ENCODE results near the gene RHBDL1.
"Not testable (repeated sequence)": the region's sequence is repeated elsewhere in the genome, so short reads cannot be mapped to it uniquely, and the experiment has no call there.

The RHBDL1 gene

DNA sequence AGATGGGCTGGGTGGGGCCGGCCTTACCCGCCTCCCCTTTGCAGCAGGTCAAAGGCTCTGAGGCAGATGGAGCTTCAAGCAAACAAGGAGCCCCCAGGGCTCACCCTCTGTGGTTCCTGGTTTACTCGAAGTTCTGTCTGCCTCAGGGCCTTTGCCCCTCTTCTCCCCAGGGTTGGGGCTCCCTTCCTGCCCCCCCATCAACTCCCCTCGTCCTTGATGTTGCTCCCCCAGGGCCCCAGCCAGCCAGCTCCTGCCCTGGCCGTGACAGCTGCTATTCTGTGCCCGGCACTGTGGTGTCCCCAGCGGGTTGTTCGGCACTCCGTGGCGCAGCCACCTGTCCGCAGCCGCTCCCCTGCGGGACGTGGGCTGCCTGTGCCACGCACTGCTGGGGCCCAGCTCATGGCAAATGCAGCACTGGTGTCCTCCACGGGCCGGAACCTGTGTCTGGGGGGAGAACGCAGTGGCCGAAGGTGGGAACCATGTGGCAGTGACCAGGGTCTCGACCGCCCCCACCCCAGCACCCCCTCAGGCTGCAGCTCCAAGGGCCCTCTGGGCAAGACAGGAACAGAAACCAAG, 35.1 kb downstream of the RHBDL1 start:
- no peak overlapping the region for H3K27ac ChIP-seq
- H3K4me2 ChIP-seq, result peak overlapping the region; percentile 75
- H3K9ac ChIP-seq, result no peak overlapping the region
- H4K20me1 ChIP-seq, result peaks cover 59% of the 10 kb centered on the region
- TF ChIP-seq Cebpa-rat (IDR thresholded peaks at IDR 0.05), result no peak
- H3K36me3 ChIP-seq, result no peaks in the 10 kb centered on the region
- 0 out of 2 replicates have a peak overlapping the region, but pooled peaks have one; percentile 11 for H3K4me3 ChIP-seq
- H3K4me1 ChIP-seq, result peaks cover 51% of the 10 kb centered on the region
- no peaks in the 10 kb centered on the region for H3K9me3 ChIP-seq
- peaks cover 83% of the 10 kb centered on the region for H3K27me3 ChIP-seq

DNA sequence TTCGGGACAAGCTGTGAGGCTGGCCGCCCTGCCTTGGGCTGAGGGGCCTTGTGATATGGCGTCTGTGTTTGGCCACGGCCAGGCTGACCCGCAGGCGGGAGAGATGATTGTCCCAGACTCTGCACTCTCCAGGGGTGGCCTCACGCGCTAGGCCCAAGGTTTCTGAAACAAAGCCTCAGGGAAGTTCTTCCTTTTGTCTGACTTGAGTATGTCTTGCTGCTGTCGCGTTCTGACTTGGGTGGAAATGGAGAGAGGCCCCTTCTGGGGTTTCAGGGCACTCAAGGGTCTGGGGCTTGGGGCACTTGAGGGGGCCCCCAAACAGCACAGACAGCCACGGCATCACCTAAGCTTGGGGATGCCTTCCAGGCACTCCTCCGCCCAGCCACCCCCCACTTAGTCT, 35.6 kb downstream of the RHBDL1 start:
- no peak overlapping the region for H3K4me3 ChIP-seq
- no peak overlapping the region for H3K27ac ChIP-seq
- peaks cover 64% of the 10 kb centered on the region for H4K20me1 ChIP-seq
- H3K27me3 ChIP-seq, result peaks cover 83% of the 10 kb centered on the region
- H3K4me1 ChIP-seq, result peaks cover 56% of the 10 kb centered on the region
- H3K9ac ChIP-seq, result no peak overlapping the region
- peak overlapping the region; percentile 75 for H3K4me2 ChIP-seq
- H3K9me3 ChIP-seq, result no peaks in the 10 kb centered on the region
- TF ChIP-seq Cebpa-rat (IDR thresholded peaks at IDR 0.05), result no peak
- no peaks in the 10 kb centered on the region for H3K36me3 ChIP-seq

DNA sequence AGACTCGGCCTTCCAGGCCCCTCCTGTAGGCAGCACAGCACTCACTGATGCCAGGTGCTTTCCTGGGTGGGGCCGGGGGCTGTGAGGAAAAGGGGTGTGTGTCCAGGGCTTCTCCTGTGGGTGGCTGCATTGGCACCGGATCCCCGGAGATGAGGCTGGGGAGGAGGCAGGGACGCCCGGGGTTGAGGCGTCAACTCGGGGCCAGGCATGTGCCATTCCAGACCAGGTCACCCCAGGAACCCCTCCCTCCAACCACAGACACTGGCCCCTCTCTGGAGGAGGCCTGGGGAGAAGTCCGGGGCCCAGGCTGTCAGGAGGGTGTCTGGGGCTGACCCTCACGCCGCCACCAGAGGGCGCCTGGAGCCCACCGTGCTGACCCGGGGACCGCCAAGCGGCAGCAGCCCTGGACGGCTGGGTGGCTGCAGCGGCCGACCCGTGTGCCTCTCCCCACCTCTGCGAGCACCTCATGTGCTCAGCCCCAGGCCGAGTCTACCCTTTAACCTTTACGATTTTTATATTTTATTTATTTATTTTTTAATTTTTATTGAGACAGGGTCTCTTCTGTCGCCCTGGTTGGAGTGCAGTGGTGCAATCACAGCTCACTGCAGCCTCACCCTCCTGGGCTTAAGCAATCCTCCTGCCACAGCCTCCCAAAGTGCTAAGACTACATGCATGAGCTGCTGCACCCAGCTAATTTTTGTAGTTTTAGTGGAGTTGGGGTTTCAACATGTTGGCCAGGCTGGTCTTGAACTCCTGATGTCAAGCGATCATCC, 36.3 kb downstream of the RHBDL1 start:
- H3K9me3 ChIP-seq, result no peaks in the 10 kb centered on the region
- no peak overlapping the region for H3K4me3 ChIP-seq
- no peaks in the 10 kb centered on the region for H3K36me3 ChIP-seq
- peaks cover 64% of the 10 kb centered on the region for H4K20me1 ChIP-seq
- H3K9ac ChIP-seq, result no peak overlapping the region
- H3K4me2 ChIP-seq, result peak overlapping the region; percentile 75
- TF ChIP-seq Cebpa-rat (IDR thresholded peaks at IDR 0.05), result no peak
- peaks cover 83% of the 10 kb centered on the region for H3K27me3 ChIP-seq
- H3K27ac ChIP-seq, result no peak overlapping the region
- peaks cover 56% of the 10 kb centered on the region for H3K4me1 ChIP-seq

DNA sequence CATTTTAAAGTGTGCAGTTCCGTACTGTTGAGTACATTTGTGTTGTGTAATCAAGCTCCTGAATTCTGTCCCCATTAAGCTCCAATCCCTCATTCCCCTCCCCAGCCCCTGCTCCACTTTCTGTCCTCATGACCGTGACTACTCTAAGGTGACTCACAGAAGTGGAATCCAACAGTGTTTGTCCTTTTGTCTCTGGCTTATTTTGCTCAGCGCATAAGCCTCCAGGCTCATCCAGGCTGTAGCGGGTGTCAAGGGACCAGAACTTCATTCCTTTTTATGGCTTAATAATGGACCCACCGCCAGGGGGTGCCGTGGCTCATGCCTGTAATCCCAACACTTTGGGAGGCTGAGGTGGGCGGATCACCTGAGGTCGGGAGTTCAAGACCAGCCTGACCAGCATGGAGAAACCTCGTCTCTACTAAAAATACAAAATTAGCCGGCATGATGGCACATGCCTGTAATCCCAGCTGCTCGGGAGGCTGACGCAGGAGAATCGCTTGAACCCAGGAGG, 37.3 kb downstream of the RHBDL1 start:
- peaks cover 62% of the 10 kb centered on the region for H3K4me1 ChIP-seq
- H4K20me1 ChIP-seq, result peaks cover 63% of the 10 kb centered on the region
- H3K4me2 ChIP-seq, H3K4me3 ChIP-seq, H3K9me3 ChIP-seq, H3K36me3 ChIP-seq, H3K27ac ChIP-seq, H3K9ac ChIP-seq: not testable (repeated sequence)
- peaks cover 74% of the 10 kb centered on the region for H3K27me3 ChIP-seq

- Histone ChIP-seq H3K9ac (no peak overlapping the region), H3K27ac (no peak overlapping the region), H3K4me3 (no peak overlapping the region), H3K4me1 (peaks cover 75% of the 10 kb centered on the region), H3K36me3 (no peaks in the 10 kb centered on the region), H3K27me3 (peaks cover 61% of the 10 kb centered on the region), H4K20me1 (peaks cover 63% of the 10 kb centered on the region), H3K9me3 (no peaks in the 10 kb centered on the region), H3K4me2 (peak overlapping the region; percentile 100)
- TF ChIP-seq Cebpa-rat (IDR thresholded peaks at IDR 0.05), result no peak
Observed at GRCh38 chr16:714079-714478, 38.6 kb downstream of the RHBDL1 start.

DNA sequence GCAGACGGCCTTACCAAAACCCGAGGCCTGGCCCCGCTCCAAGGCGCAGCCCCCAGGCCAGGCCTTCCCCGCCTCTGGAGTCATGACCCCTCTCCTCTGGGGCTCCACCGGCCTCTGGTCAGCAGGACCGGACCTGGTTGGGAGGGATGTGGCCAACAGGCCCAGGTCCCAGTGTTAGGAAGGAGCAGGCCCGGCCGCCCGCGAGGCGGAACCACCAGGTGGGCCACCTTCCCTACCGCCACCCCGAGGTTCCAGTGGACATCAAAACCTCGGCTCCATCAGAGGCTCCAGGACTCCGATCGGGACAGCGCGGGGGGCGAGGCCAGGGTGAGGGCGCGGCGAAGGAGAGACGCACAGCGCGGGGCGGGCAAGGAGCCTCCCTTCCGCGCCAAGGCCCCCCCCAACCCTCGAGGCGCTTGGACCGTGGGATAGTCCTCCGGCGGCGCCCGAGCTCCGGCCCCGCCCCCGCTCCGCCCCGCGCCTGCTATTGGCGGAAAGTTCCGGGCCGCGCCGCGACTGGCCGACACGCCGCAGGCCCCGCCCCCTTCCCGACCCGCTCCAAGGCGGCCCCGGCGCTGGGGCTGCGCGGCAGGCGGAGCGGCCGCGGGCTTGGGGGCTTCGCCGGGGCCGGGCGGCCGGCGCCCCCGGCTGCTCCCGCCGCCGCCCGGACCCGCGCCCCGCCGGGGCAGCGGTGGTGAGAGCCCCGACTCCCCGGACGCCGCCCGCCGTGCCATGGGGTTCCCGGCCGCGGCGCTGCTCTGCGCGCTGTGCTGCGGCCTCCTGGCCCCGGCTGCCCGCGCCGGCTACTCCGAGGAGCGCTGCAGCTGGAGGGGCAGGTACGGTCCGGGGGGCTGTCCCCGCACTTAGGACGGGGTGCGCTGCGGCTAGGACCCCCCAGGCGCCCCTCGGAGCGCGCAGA, 39.3 kb downstream of the RHBDL1 start, which contains the start of gene METRN:
Gene METRN (plus strand): TSS at position 561 of the 919 bp plus-strand sequence. CDS start 172 bp downstream, at position 733.
- H3K27me3 ChIP-seq, result peaks cover 54% of the 10 kb centered on the region
- H3K36me3 ChIP-seq, result no peaks in the 10 kb centered on the region
- H4K20me1 ChIP-seq, result peaks cover 60% of the 10 kb centered on the region
- peaks cover 78% of the 10 kb centered on the region for H3K4me1 ChIP-seq
- H3K9me3 ChIP-seq, result no peaks in the 10 kb centered on the region
- peak within 1 kb of the TSS; percentile 73 for H3K9ac ChIP-seq
- TF ChIP-seq Cebpa-rat (IDR thresholded peaks at IDR 0.05), result no peak
- peak within 1 kb of the TSS; percentile 20; the same call in 1 of the 2 replicates for H3K27ac ChIP-seq
- H3K4me3 ChIP-seq, result peak within 1 kb of the TSS; percentile 85
- peak within 1 kb of the TSS; percentile 100 for H3K4me2 ChIP-seq

DNA sequence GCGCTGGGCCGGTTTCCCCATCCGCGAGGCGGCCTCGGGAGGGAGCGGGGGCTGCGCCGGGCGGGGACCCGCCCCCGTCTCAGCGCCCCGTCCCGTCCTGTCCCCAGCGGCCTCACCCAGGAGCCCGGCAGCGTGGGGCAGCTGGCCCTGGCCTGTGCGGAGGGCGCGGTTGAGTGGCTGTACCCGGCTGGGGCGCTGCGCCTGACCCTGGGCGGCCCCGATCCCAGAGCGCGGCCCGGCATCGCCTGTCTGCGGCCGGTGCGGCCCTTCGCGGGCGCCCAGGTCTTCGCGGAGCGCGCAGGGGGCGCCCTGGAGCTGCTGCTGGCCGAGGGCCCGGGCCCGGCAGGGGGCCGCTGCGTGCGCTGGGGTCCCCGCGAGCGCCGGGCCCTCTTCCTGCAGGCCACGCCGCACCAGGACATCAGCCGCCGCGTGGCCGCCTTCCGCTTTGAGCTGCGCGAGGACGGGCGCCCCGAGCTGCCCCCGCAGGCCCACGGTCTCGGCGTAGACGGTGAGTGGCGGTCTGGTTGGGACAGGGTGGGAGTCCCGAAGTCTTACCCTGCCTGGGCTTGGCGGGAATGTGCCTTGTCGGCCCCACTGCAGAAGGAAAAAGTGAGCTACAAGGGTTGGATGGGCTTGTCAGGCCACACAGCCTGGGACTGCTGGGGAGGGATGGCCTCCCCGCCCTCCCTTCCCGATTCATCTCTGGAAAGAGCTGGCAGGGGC, 40.2 kb downstream of the RHBDL1 start:
- Histone ChIP-seq H3K4me3 (peak overlapping the region; percentile 85), H3K36me3 (no peaks in the 10 kb centered on the region), H3K27me3 (peaks cover 46% of the 10 kb centered on the region), H3K4me1 (peaks cover 75% of the 10 kb centered on the region), H3K9me3 (no peaks in the 10 kb centered on the region), H4K20me1 (peaks cover 52% of the 10 kb centered on the region), H3K4me2 (peak overlapping the region; percentile 100), H3K27ac (peak overlapping the region; percentile 24; the same call in 1 of the 2 replicates), H3K9ac (peak overlapping the region; percentile 73)
- TF ChIP-seq Cebpa-rat (IDR thresholded peaks at IDR 0.05), result no peak

DNA sequence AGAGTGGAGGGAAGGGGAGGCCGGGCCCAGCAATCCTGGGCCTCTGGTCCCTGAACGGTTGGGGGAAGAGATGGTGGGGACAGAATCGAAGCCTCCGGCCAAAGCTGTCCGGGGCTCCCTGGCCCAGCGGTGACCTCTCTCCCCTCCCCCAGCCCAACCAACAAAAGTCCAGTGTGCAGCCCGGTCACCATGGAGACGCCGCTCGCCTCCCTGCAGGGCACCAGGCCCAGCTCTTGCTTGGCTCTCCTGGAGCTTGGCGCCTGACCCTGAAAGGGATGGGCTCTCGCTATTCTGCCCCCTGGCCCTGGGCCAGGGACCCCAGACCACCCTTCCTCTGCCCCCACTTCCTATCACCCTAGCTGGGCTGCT, 40.7 kb downstream of the RHBDL1 start:
- peak overlapping the region; percentile 73 for H3K9ac ChIP-seq
- peaks cover 69% of the 10 kb centered on the region for H3K4me1 ChIP-seq
- H3K9me3 ChIP-seq, result no peaks in the 10 kb centered on the region
- H3K4me3 ChIP-seq, result peak overlapping the region; percentile 85
- TF ChIP-seq Cebpa-rat (IDR thresholded peaks at IDR 0.05), result no peak
- H3K27ac ChIP-seq, result peak overlapping the region; percentile 24; the same call in 1 of the 2 replicates
- H4K20me1 ChIP-seq, result peaks cover 47% of the 10 kb centered on the region
- H3K27me3 ChIP-seq, result peaks cover 40% of the 10 kb centered on the region
- H3K36me3 ChIP-seq, result no peaks in the 10 kb centered on the region
- peak overlapping the region; percentile 100 for H3K4me2 ChIP-seq
